Hepatocyte (in vitro differentiated cells): ENCODE results near the gene MYZAP.

Experiments
- CTCF ChIP-seq: fragments of 200-600 bp; sonication (generic); IDR thresholded peaks from 2 replicates; pipeline ENCODE4 v1.5.1; 2016; ENCODE audit warnings: antibody characterized with exemption, mild to moderate bottlenecking; ENCODE audit not compliant: poor library complexity
- EZH2 ChIP-seq: fragments of 200-600 bp; sonication (generic); IDR thresholded peaks from 2 replicates; pipeline ENCODE4 v1.6.1; 2016; ENCODE audit warnings: antibody characterized with exemption, mild to moderate bottlenecking, borderline replicate concordance

GRCh38 chr15:57561041-57561711, 30.5 kb upstream of the MYZAP start:
- TF ChIP-seq EZH2 (no peak), CTCF (peak; percentile 82)
